Liver (tissue), 9 donors: Measurements from ENCODE around the gene EXD3. TPM values are rescaled to one million over a fixed set of nuclear protein-coding genes. Genes with fewer than 3 reads are reported as not detected.

Experiments used
- DNase-seq: peaks from one replicate; pipeline ENCODE4 v3.0.0-alpha.2; 2017; ENCODE audit warnings: low spot score
- H3K27ac ChIP-seq, 2 donors: one replicate each; pipeline ENCODE4 v1.7.0; 2013; ENCODE audit warnings: inconsistent platforms in 2 of 2, low read length in 2 of 2, control low read depth in 1 of 2, low read depth in 1 of 2, mild to moderate bottlenecking in 1 of 2
- H3K27me3 ChIP-seq, 4 donors: one replicate each; pipeline versions ENCODE4 v1.6.1 to v1.7.0; 2013; ENCODE audit warnings: low read length in 3 of 4, inconsistent platforms in 1 of 4, mild to moderate bottlenecking in 1 of 4, moderate library complexity in 1 of 4; ENCODE audit not compliant: control insufficient read depth in 4 of 4, insufficient read depth in 4 of 4
- H3K36me3 ChIP-seq, 4 donors: one replicate each; pipeline versions ENCODE4 v1.6.1 to v1.7.0; 2013; ENCODE audit warnings: low read length in 3 of 4, mild to moderate bottlenecking in 3 of 4, low read depth in 1 of 4, moderate library complexity in 1 of 4; ENCODE audit not compliant: control insufficient read depth in 4 of 4, insufficient read depth in 3 of 4
- H3K4me1 ChIP-seq, 4 donors: one replicate each; pipeline versions ENCODE4 v1.6.1 to v1.7.0; 2013; ENCODE audit warnings: low read length in 3 of 4, mild to moderate bottlenecking in 3 of 4, moderate library complexity in 1 of 4; ENCODE audit not compliant: control insufficient read depth in 4 of 4, insufficient read depth in 4 of 4
- H3K4me3 ChIP-seq, 3 donors: one replicate each; pipeline versions ENCODE4 v1.6.1 to v1.7.0; 2013; ENCODE audit warnings: low read length in 3 of 3, control low read depth in 1 of 3, low read depth in 1 of 3, mild to moderate bottlenecking in 1 of 3
- H3K9ac ChIP-seq, 2 donors: one replicate each; pipeline ENCODE4 v1.7.0; 2013; ENCODE audit warnings: low read length in 2 of 2, mild to moderate bottlenecking in 2 of 2, moderate library complexity in 2 of 2, control low read depth in 1 of 2, low read depth in 1 of 2
- H3K9me3 ChIP-seq, 4 donors: one replicate each; pipeline versions ENCODE4 v1.6.1 to v1.7.0; 2013; ENCODE audit warnings: low read length in 3 of 4; ENCODE audit not compliant: control insufficient read depth in 4 of 4
- CTCF ChIP-seq: fragments of 150-350 bp; IDR thresholded peaks from 2 replicates; pipeline ENCODE4 v1.5.1; 2017; ENCODE audit warnings: improper control_type of control experiment, low read depth, low read length; ENCODE audit not compliant: missing input control
- EGR1 ChIP-seq, 2 donors: IDR thresholded peaks; 2 replicates each; pipeline ENCODE4 v1.6.1; 2016 to 2018; ENCODE audit warnings: antibody characterized with exemption in 2 of 2, low read depth in 2 of 2
- FOXA1 ChIP-seq: IDR thresholded peaks from 2 replicates; pipeline ENCODE4 v1.6.1; 2016; ENCODE audit warnings: antibody characterized with exemption
- FOXA2 ChIP-seq: IDR thresholded peaks from 2 replicates; pipeline ENCODE4 v1.6.1; 2016; ENCODE audit warnings: antibody characterized with exemption
- GABPA ChIP-seq, 2 donors: IDR thresholded peaks in 1 of 2; conservative IDR thresholded peaks in 1 of 2; 2 replicates each; pipeline ENCODE4 v1.6.1; 2016; ENCODE audit warnings: antibody characterized with exemption in 2 of 2, mild to moderate bottlenecking in 1 of 2, moderate library complexity in 1 of 2
- HNF4A ChIP-seq, 2 donors: conservative IDR thresholded peaks; 2 replicates each; pipeline ENCODE4 v1.6.1; 2016; ENCODE audit warnings: antibody characterized with exemption in 2 of 2, mild to moderate bottlenecking in 2 of 2
- HNF4G ChIP-seq: IDR thresholded peaks from 2 replicates; pipeline ENCODE4 v1.6.1; 2016; ENCODE audit warnings: antibody characterized with exemption
- JUND ChIP-seq, 2 donors: IDR thresholded peaks; 2 replicates each; pipeline ENCODE4 v1.6.1; 2016; ENCODE audit warnings: antibody characterized with exemption in 2 of 2
- MAX ChIP-seq: IDR thresholded peaks from 2 replicates; pipeline ENCODE4 v1.6.1; 2016; ENCODE audit warnings: antibody characterized with exemption
- NR2F2 ChIP-seq: IDR thresholded peaks from 2 replicates; pipeline ENCODE4 v1.6.1; 2016; ENCODE audit warnings: antibody characterized with exemption
- RAD21 ChIP-seq, 2 donors: IDR thresholded peaks; 2 replicates each; pipeline ENCODE4 v1.6.1; 2016; ENCODE audit warnings: antibody characterized with exemption in 2 of 2, mild to moderate bottlenecking in 2 of 2
- REST ChIP-seq: IDR thresholded peaks from 2 replicates; pipeline ENCODE4 v1.6.1; 2016; ENCODE audit warnings: antibody characterized with exemption, mild to moderate bottlenecking
- RXRA ChIP-seq, 2 donors: IDR thresholded peaks; 2 replicates each; pipeline ENCODE4 v1.6.1; 2017 to 2018; ENCODE audit warnings: antibody characterized with exemption in 2 of 2, mild to moderate bottlenecking in 1 of 2
- SP1 ChIP-seq: IDR thresholded peaks from 2 replicates; pipeline ENCODE4 v1.6.1; 2018; ENCODE audit warnings: antibody characterized with exemption, mild to moderate bottlenecking
- TAF1 ChIP-seq: conservative IDR thresholded peaks from 2 replicates; pipeline ENCODE4 v1.6.1; 2016; ENCODE audit warnings: antibody characterized with exemption, mild to moderate bottlenecking
- YY1 ChIP-seq: IDR thresholded peaks from 2 replicates; pipeline ENCODE4 v1.6.1; 2016; ENCODE audit warnings: antibody characterized with exemption, mild to moderate bottlenecking
- ZBTB33 ChIP-seq: IDR thresholded peaks from 2 replicates; pipeline ENCODE4 v1.6.1; 2016; ENCODE audit warnings: antibody characterized with exemption
- WGBS: extraction: QIAGEN DNeasy Blood & Tissue Kit; methylation state at CpG from one replicate; pipeline ENCODE4 v1.1.7; 2013; 5-methylcytosine and 5-hydroxymethylcytosine counted together
- polyA plus RNA-seq, 2 donors: library from polyadenylated mRNA; stranded (reverse) in 1 of 2; unstranded in 1 of 2; fragments of 200-250 nt in 1 of 2; fragments of >200 nt in 1 of 2; fragmentation: Nextera tagmentation in 1 of 2; extraction: Ambion mirVana in 1 of 2; gene quantifications; one replicate each; pipeline versions ENCODE4 v1.2.1 to v1.2.3, GENCODE V29; 2013 to 2015
- total RNA-seq, 2 donors: library from RNA; depleted of rRNA; stranded (reverse); fragments of >200 nt; gene quantifications; one replicate each; pipeline ENCODE4 v1.2.3, GENCODE V29; 2014
- TF ChIP-seq, protein P1 (sequence below): IDR thresholded peaks from 2 replicates; pipeline ENCODE4 v1.6.1; 2016; ENCODE audit warnings: antibody characterized with exemption
- donor health status: healthy.
- donor health status: healthy.
- donor health status: healthy.
- donor health status: healthy.
- donor health status: healthy.

EXD3 gene
- total and polyA plus RNA-seq, 4 donors = 2.5 to 6.7 (median 3.7) TPM

GRCh38 chr9:137359850-137360249, 63.1 kb downstream of the EXD3 start:
- peaks cover 5 to 13% (median 9%) of the 10 kb centered on the region in 4 donors for H3K9me3 ChIP-seq
- 67% methylated on average over 1 of the region's 5 CpGs for WGBS
- DNase-seq = no peak
- H3K4me1 ChIP-seq = no peaks in the 10 kb centered on the region
- no peak overlapping the region for H3K27ac ChIP-seq
- no peak for TF ChIP-seq TAF1
- H3K4me3 ChIP-seq = no peak overlapping the region
- H3K9ac ChIP-seq = no peak overlapping the region
- no peaks in the 10 kb centered on the region for H3K27me3 ChIP-seq
- no peaks in the 10 kb centered on the region for H3K36me3 ChIP-seq

GRCh38 chr9:137358126-137358525, 64.8 kb downstream of the EXD3 start:
- Histone ChIP-seq H3K27ac (no peak overlapping the region), H3K9ac (no peak overlapping the region), H3K4me1 (no peaks in the 10 kb centered on the region), H3K36me3 (no peaks in the 10 kb centered on the region), H3K4me3 (no peak overlapping the region), H3K27me3 (no peaks in the 10 kb centered on the region), H3K9me3 (peaks cover 5 to 13% (median 9%) of the 10 kb centered on the region in 4 donors)
- TF ChIP-seq SP1 = no peak
- DNase-seq = no peak
- WGBS = 96% methylated on average over 10 of the region's 10 CpGs

- no peak for TF ChIP-seq REST
- TF ChIP-seq HNF4A (conservative IDR thresholded peaks at IDR 0.05) = no peak
- no peak for TF ChIP-seq HNF4G
- no peak for TF ChIP-seq FOXA1
- TF ChIP-seq NR2F2 = no peak
- no peak for TF ChIP-seq ZBTB33
- no peak for TF ChIP-seq JUND (IDR thresholded peaks at IDR 0.05)
- no peak for TF ChIP-seq MAX
- no peak for TF ChIP-seq CTCF
- TF ChIP-seq SP1 = no peak
- no peak for TF ChIP-seq FOXA2
- TF ChIP-seq, protein P1, sequence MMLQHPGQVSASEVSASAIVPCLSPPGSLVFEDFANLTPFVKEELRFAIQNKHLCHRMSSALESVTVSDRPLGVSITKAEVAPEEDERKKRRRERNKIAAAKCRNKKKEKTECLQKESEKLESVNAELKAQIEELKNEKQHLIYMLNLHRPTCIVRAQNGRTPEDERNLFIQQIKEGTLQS = no peak
- no peak for TF ChIP-seq RAD21 (IDR thresholded peaks at IDR 0.05)
- TF ChIP-seq EGR1 (IDR thresholded peaks at IDR 0.05; ENCODE audit: low read depth in 2 of 2) = no peak
- no peak for TF ChIP-seq TAF1
- TF ChIP-seq RXRA (IDR thresholded peaks at IDR 0.05) = no peak
- TF ChIP-seq YY1 = no peak
- no peak for TF ChIP-seq GABPA (IDR thresholded peaks at IDR 0.05 in 1 of 2, conservative IDR thresholded peaks at IDR 0.05 in 1 of 2)
- no peak for DNase-seq
- no peak overlapping the region for H3K27ac ChIP-seq
- H3K4me1 ChIP-seq = no peaks in the 10 kb centered on the region
- no peak overlapping the region for H3K9ac ChIP-seq
- H3K9me3 ChIP-seq = peaks cover 5 to 13% (median 9%) of the 10 kb centered on the region in 4 donors
- 93% methylated on average over 4 of the region's 4 CpGs for WGBS
- H3K27me3 ChIP-seq = no peaks in the 10 kb centered on the region
- H3K4me3 ChIP-seq = no peak overlapping the region
- no peaks in the 10 kb centered on the region for H3K36me3 ChIP-seq
Measured at GRCh38 chr9:137357166-137357565, 65.8 kb downstream of the EXD3 start.
